GM21528 (cell line): ENCODE data around the gene RREB1.

Experiments
- ATAC-seq: cut with Tn5 transposase; IDR thresholded peaks from one replicate; pipeline ENCODE4 v1.9.1; 2021; ENCODE audit warnings: mild to moderate bottlenecking, moderate library complexity; ENCODE audit not compliant: unreplicated experiment, low FRiP score

Gene RREB1

GRCh38 chr6:7107578-7108195 is at the start of gene RREB1:
Gene RREB1 (plus strand): TSS chr6:7107961. CDS start chr6:7181912, 73,951 bp downstream.
- ATAC-seq: peak; percentile 60

- ATAC-seq: no peak
Observed at GRCh38 chr6:7058250-7058923, 49.4 kb upstream of the RREB1 start.

- ATAC-seq: no peak
Observed at GRCh38 chr6:7060769-7061516, 46.8 kb upstream of the RREB1 start.

GRCh38 chr6:7062451-7063162 is 45.2 kb upstream of the RREB1 start:
- no peak for ATAC-seq

- no peak for ATAC-seq
Observed at GRCh38 chr6:7067305-7067704, 40.5 kb upstream of the RREB1 start.

GRCh38 chr6:7071405-7071804 is 36.4 kb upstream of the RREB1 start:
- ATAC-seq: no peak

GRCh38 chr6:7073082-7073820 is 34.5 kb upstream of the RREB1 start:
- ATAC-seq: no peak

- peak; percentile 93 for ATAC-seq
Observed at GRCh38 chr6:7073821-7074525, 33.8 kb upstream of the RREB1 start.

- ATAC-seq: no peak
Observed at GRCh38 chr6:7074870-7075269, 32.9 kb upstream of the RREB1 start.

GRCh38 chr6:7075341-7076000 is 32.3 kb upstream of the RREB1 start:
- no peak for ATAC-seq

- no peak for ATAC-seq
Observed at GRCh38 chr6:7077856-7078255, 29.9 kb upstream of the RREB1 start.

GRCh38 chr6:7078856-7079255 is 28.9 kb upstream of the RREB1 start:
- no peak for ATAC-seq

GRCh38 chr6:7080311-7080710 is 27.4 kb upstream of the RREB1 start:
- no peak for ATAC-seq

- ATAC-seq: peak; percentile 36
Observed at GRCh38 chr6:7085911-7086310, 21.9 kb upstream of the RREB1 start.

GRCh38 chr6:7086488-7086887 is 21.3 kb upstream of the RREB1 start:
- peak; percentile 57 for ATAC-seq

- ATAC-seq: no peak
Observed at GRCh38 chr6:7087066-7087465, 20.7 kb upstream of the RREB1 start.

- no peak for ATAC-seq
Observed at GRCh38 chr6:7087491-7087979, 20.2 kb upstream of the RREB1 start.

- ATAC-seq: no peak
Observed at GRCh38 chr6:7088076-7088742, 19.6 kb upstream of the RREB1 start.
